Fibroblast of lung (primary cell): Measurements from ENCODE around the gene SGCG.

Experiments used
- EZH2 ChIP-seq: IDR thresholded peaks from 2 replicates; pipeline ENCODE4 v1.5.1; 2012; ENCODE audit warnings: low read length, control low read depth, mild to moderate bottlenecking; ENCODE audit errors: missing control alignments
- TF ChIP-seq, protein P1 (sequence below), 2 donors: IDR thresholded peaks in 1 of 2; conservative IDR thresholded peaks in 1 of 2; 1 replicate in 1 of 2; 2 replicates in 1 of 2; pipeline ENCODE4 v1.5.1; 2011 to 2012; ENCODE audit warnings: low read length in 2 of 2, control low read depth in 1 of 2, inconsistent platforms in 1 of 2, low read depth in 1 of 2, mild to moderate bottlenecking in 1 of 2

DNA sequence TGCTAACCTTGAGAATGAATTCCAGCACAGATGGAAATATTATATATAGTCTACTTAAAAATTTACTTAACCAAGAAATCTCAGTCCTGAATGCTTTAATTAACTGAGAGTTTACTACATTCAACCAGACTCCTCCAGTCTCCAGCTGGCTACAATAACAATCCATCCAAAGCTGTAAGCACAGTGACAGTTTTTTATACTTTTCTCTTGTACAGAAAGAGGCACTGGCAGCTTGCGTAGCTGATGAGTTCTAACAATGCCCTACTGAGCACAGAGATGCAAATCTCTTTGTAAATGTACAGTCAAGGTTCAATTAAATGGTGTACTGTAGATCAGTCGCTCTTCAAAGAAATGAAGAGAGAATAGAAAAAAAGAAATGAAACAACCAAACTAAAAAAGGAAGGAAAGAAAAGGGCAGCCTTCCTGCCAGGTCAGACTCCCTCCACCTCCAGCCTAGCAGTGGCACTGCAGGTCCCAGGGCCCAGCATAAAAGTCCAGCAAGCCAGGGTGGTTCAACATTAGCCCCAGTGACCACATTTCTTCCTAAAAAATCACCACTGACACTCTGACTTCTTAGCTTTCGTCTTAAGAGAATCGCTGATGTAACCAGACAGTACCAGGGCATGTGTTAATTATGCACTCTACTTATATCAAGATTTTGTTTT lies 164.3 kb downstream of the SGCG start:
- TF ChIP-seq, protein P1, sequence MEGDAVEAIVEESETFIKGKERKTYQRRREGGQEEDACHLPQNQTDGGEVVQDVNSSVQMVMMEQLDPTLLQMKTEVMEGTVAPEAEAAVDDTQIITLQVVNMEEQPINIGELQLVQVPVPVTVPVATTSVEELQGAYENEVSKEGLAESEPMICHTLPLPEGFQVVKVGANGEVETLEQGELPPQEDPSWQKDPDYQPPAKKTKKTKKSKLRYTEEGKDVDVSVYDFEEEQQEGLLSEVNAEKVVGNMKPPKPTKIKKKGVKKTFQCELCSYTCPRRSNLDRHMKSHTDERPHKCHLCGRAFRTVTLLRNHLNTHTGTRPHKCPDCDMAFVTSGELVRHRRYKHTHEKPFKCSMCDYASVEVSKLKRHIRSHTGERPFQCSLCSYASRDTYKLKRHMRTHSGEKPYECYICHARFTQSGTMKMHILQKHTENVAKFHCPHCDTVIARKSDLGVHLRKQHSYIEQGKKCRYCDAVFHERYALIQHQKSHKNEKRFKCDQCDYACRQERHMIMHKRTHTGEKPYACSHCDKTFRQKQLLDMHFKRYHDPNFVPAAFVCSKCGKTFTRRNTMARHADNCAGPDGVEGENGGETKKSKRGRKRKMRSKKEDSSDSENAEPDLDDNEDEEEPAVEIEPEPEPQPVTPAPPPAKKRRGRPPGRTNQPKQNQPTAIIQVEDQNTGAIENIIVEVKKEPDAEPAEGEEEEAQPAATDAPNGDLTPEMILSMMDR (conservative IDR thresholded peaks at IDR 0.05 in 1 of 2, IDR thresholded peaks at IDR 0.05 in 1 of 2; ENCODE audit: low read depth in 1 of 2, low read length in 2 of 2), result no peak
- no peak for TF ChIP-seq EZH2
